GM12801 (cell line): ENCODE data around the gene ST8SIA5.

ENCODE experiments used
- CTCF ChIP-seq: IDR thresholded peaks from one replicate; pipeline ENCODE4 v1.5.1; 2011; ENCODE audit warnings: control low read depth; ENCODE audit not compliant: insufficient read length; ENCODE audit errors: extremely low read depth

The ST8SIA5 gene

GRCh38 chr18:46755315-46756024 lies 1.4 kb downstream of the ST8SIA5 start:
- TF ChIP-seq CTCF = no peak

- no peak for TF ChIP-seq CTCF
Observed at GRCh38 chr18:46754661-46755292, 2.1 kb downstream of the ST8SIA5 start.

GRCh38 chr18:46754188-46754587 lies 2.7 kb downstream of the ST8SIA5 start:
- TF ChIP-seq CTCF = no peak

- no peak for TF ChIP-seq CTCF
Observed at GRCh38 chr18:46751882-46752281, 5.0 kb downstream of the ST8SIA5 start.

GRCh38 chr18:46750626-46751025 lies 6.2 kb downstream of the ST8SIA5 start:
- no peak for TF ChIP-seq CTCF

GRCh38 chr18:46748466-46748865 lies 8.4 kb downstream of the ST8SIA5 start:
- TF ChIP-seq CTCF = no peak

- no peak for TF ChIP-seq CTCF
Observed at GRCh38 chr18:46740046-46740445, 16.8 kb downstream of the ST8SIA5 start.
